HL-60 (cell line): ENCODE data around the gene NUP93.

Source experiments
- CTCF ChIP-seq: IDR thresholded peaks from one replicate; pipeline ENCODE4 v1.5.1; 2011; ENCODE audit warnings: low read length, control low read depth, inconsistent platforms; ENCODE audit not compliant: insufficient read depth
- GABPA ChIP-seq: IDR thresholded peaks from 2 replicates; pipeline ENCODE4 v1.6.1; 2012; ENCODE audit warnings: low read depth
- POLR2AphosphoS5 ChIP-seq: IDR thresholded peaks from 2 replicates; pipeline ENCODE4 v1.6.1; 2012; ENCODE audit warnings: low read depth

- TF ChIP-seq CTCF (no peak), POLR2AphosphoS5 (no peak), GABPA (no peak)
Measured at GRCh38 chr16:56702836-56703235, 27.1 kb upstream of the NUP93 start.
